Measurements from ENCODE around the gene BCAS3. TPM values are rescaled to one million over a fixed set of nuclear protein-coding genes. Genes with fewer than 3 reads are reported as not detected.

BCAS3 gene
- total RNA-seq, 1 donor from 2014 or later = 14.5 TPM

GRCh38 chr17:61397086-61397842 lies 719.6 kb downstream of the BCAS3 start:
- Histone ChIP-seq H3K4me3 (ENCODE audit: insufficient read depth, low read depth, low read length) (peak overlapping the region; percentile 53), H2AFZ (ENCODE audit: low read depth, low read length) (peak overlapping the region; percentile 75), H3K4me2 (ENCODE audit: low read length) (peak overlapping the region; percentile 81), H3K9me3 (ENCODE audit: insufficient read depth, low read depth, low read length) (no peaks in the 10 kb centered on the region), H3K36me3 (ENCODE audit: insufficient read depth, low read length) (no peaks in the 10 kb centered on the region), H3K79me2 (ENCODE audit: insufficient read depth, low read length) (peaks cover 33% of the 10 kb centered on the region), H3K4me1 (ENCODE audit: insufficient read depth, low read length) (peaks cover 19% of the 10 kb centered on the region), H4K20me1 (ENCODE audit: insufficient read depth, low read length) (peaks cover 11% of the 10 kb centered on the region), H3K27me3 (ENCODE audit: insufficient read depth, low read length) (peaks cover 23% of the 10 kb centered on the region), H3K27ac (ENCODE audit: low read depth, low read length) (peak overlapping the region; percentile 28), H3K9ac (ENCODE audit: low read length) (peak overlapping the region; percentile 74)
- H3K4me3 Mint-ChIP-seq (ENCODE audit: unreplicated experiment) = peak overlapping the region; percentile 20
- TF ChIP-seq EZH2 (IDR thresholded peaks at IDR 0.05; ENCODE audit: insufficient read depth, low read length) = peak; percentile 19
- TF ChIP-seq, protein P1, sequence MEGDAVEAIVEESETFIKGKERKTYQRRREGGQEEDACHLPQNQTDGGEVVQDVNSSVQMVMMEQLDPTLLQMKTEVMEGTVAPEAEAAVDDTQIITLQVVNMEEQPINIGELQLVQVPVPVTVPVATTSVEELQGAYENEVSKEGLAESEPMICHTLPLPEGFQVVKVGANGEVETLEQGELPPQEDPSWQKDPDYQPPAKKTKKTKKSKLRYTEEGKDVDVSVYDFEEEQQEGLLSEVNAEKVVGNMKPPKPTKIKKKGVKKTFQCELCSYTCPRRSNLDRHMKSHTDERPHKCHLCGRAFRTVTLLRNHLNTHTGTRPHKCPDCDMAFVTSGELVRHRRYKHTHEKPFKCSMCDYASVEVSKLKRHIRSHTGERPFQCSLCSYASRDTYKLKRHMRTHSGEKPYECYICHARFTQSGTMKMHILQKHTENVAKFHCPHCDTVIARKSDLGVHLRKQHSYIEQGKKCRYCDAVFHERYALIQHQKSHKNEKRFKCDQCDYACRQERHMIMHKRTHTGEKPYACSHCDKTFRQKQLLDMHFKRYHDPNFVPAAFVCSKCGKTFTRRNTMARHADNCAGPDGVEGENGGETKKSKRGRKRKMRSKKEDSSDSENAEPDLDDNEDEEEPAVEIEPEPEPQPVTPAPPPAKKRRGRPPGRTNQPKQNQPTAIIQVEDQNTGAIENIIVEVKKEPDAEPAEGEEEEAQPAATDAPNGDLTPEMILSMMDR (IDR thresholded peaks at IDR 0.05; ENCODE audit: insufficient read depth, low read depth, low read length) = no peak
- H3K4me1 Mint-ChIP-seq (ENCODE audit: low read depth, unreplicated experiment) = peaks cover 4% of the 10 kb centered on the region
- H3K27me3 Mint-ChIP-seq (ENCODE audit: low read depth, unreplicated experiment) = peaks cover 52% of the 10 kb centered on the region
- H3K36me3 Mint-ChIP-seq (ENCODE audit: low read depth, unreplicated experiment) = peaks cover 2% of the 10 kb centered on the region
- H3K9me3 Mint-ChIP-seq (ENCODE audit: unreplicated experiment) = peaks cover 34% of the 10 kb centered on the region
- DNase-seq (ENCODE audit: low read depth) (no peak), FAIRE-seq (no peak)
- H3K27ac Mint-ChIP-seq (ENCODE audit: unreplicated experiment) = no peak overlapping the region

GRCh38 chr17:61398721-61399130 lies 721.1 kb downstream of the BCAS3 start:
- peak overlapping the region; percentile 79 for H3K4me3 Mint-ChIP-seq (ENCODE audit: unreplicated experiment)
- Histone ChIP-seq H4K20me1 (ENCODE audit: insufficient read depth, low read length) (peaks cover 17% of the 10 kb centered on the region), H3K4me2 (ENCODE audit: low read length) (peak overlapping the region; percentile 81), H3K4me3 (ENCODE audit: insufficient read depth, low read depth, low read length) (peak overlapping the region; percentile 53), H3K79me2 (ENCODE audit: insufficient read depth, low read length) (peaks cover 48% of the 10 kb centered on the region), H2AFZ (ENCODE audit: low read depth, low read length) (peak overlapping the region; percentile 74), H3K27me3 (ENCODE audit: insufficient read depth, low read length) (peaks cover 33% of the 10 kb centered on the region), H3K27ac (ENCODE audit: low read depth, low read length) (peak overlapping the region; percentile 70), H3K9ac (ENCODE audit: low read length) (peak overlapping the region; percentile 74), H3K9me3 (ENCODE audit: insufficient read depth, low read depth, low read length) (no peaks in the 10 kb centered on the region), H3K36me3 (ENCODE audit: insufficient read depth, low read length) (no peaks in the 10 kb centered on the region), H3K4me1 (ENCODE audit: insufficient read depth, low read length) (peaks cover 27% of the 10 kb centered on the region)
- H3K4me1 Mint-ChIP-seq (ENCODE audit: low read depth, unreplicated experiment) = peaks cover 4% of the 10 kb centered on the region
- H3K36me3 Mint-ChIP-seq (ENCODE audit: low read depth, unreplicated experiment) = peaks cover 2% of the 10 kb centered on the region
- TF ChIP-seq, protein P1 (IDR thresholded peaks at IDR 0.05; ENCODE audit: insufficient read depth, low read depth, low read length) = no peak
- peak; percentile 74 for TF ChIP-seq EZH2 (IDR thresholded peaks at IDR 0.05; ENCODE audit: insufficient read depth, low read length)
- H3K27me3 Mint-ChIP-seq (ENCODE audit: low read depth, unreplicated experiment) = peaks cover 56% of the 10 kb centered on the region
- peaks cover 31% of the 10 kb centered on the region for H3K9me3 Mint-ChIP-seq (ENCODE audit: unreplicated experiment)
- no peak for FAIRE-seq
- H3K27ac Mint-ChIP-seq (ENCODE audit: unreplicated experiment) = peak overlapping the region; percentile 41
- no peak for DNase-seq (ENCODE audit: low read depth)
